GM12878 (cell line): ENCODE data around the gene RBM10. TPM values are rescaled to one million over a fixed set of nuclear protein-coding genes. Genes with fewer than 3 reads are reported as not detected.

Source experiments
- ATAC-seq: fragments of 200-7000 bp; cut with Tn5 transposase; 3 replicates; pipeline ENCODE4 v1.9.1; 2020; ENCODE audit warnings: mild to moderate bottlenecking, moderate library complexity
- BruUV-seq: library from RNA; stranded (reverse); fragments of 400-500 nt; replicated peaks from 2 replicates; lab custom pipeline; 2021; lab: Mats Ljungman, UMichigan
- CTCF ChIA-PET: fragments of 300-600 bp; sonication (Branson Sonifier 250); formaldehyde crosslinking; extraction: SDS; loops from one replicate; lab custom pipeline; 2021; ENCODE audit warnings: inconsistent platforms; lab: Yijun Ruan, JAX
- POLR2A ChIA-PET: fragments of 350-600 bp; formaldehyde crosslinking; extraction: SDS; loops from one replicate; lab custom pipeline; 2021; ENCODE audit warnings: inconsistent platforms; lab: Charles Lee
- RAD21 ChIA-PET: fragments of 300-600 bp; sonication (Branson Sonifier 250); formaldehyde crosslinking; loops from one replicate; lab custom pipeline; 2023; ENCODE audit warnings: antibody characterized with exemption; ENCODE audit not compliant: unreplicated experiment; lab: Charles Lee
- SMC1A ChIA-PET: fragments of 300-600 bp; sonication (Branson Sonifier 250); formaldehyde crosslinking; loops from one replicate; lab custom pipeline; 2023; ENCODE audit not compliant: unreplicated experiment, uncharacterized antibody; lab: Charles Lee
- DNase-seq: peaks from one replicate; pipeline ENCODE4 v3.0.0-alpha.2; 2011; ENCODE audit warnings: low read depth, low spot score
- FAIRE-seq: peaks from 3 replicates; lab custom pipeline; 2011; peaks lifted over from hg19 to GRCh38; lab: Jason Lieb, UNC
- H2AFZ ChIP-seq: 2 replicates; pipeline ENCODE4 v1.6.0; 2011; ENCODE audit warnings: low read depth, low read length, control low read depth; ENCODE audit not compliant: control insufficient read depth
- H3K27ac ChIP-seq: 2 replicates; pipeline ENCODE4 v1.5.1; 2011; ENCODE audit warnings: control low read depth; ENCODE audit not compliant: control insufficient read depth, insufficient read depth
- H3K27me3 ChIP-seq, 2 experiments: replicated peaks in 1 of 2; 2 replicates each; pipeline versions ENCODE4 v1.6.0 to v1.6.1; 2011; ENCODE audit warnings: low read length in 1 of 2; ENCODE audit not compliant: control insufficient read depth in 2 of 2, insufficient read depth in 2 of 2
- H3K36me3 ChIP-seq, 2 experiments: 2 replicates each; pipeline ENCODE4 v1.5.1; 2011; ENCODE audit warnings: low read length in 1 of 2; ENCODE audit not compliant: control insufficient read depth in 2 of 2, insufficient read depth in 2 of 2
- H3K4me1 ChIP-seq: 2 replicates; pipeline ENCODE4 v1.6.1; 2011; ENCODE audit warnings: mild to moderate bottlenecking, low read length, moderate library complexity, mixed read lengths; ENCODE audit not compliant: control insufficient read depth, insufficient read depth
- H3K4me2 ChIP-seq: 2 replicates; pipeline ENCODE4 v1.6.0; 2011; ENCODE audit warnings: control low read depth; ENCODE audit not compliant: control insufficient read depth, insufficient read depth
- H3K4me3 ChIP-seq: fragments of 200-600 bp; sonication (generic); 2 replicates; pipeline ENCODE4 v1.5.1; 2016
- H3K79me2 ChIP-seq: 2 replicates; pipeline ENCODE4 v1.6.0; 2011; ENCODE audit warnings: low read length; ENCODE audit not compliant: control insufficient read depth, insufficient read depth
- H3K9ac ChIP-seq: 2 replicates; pipeline ENCODE4 v1.8.0; 2011; ENCODE audit warnings: low read length, control low read depth, mixed read lengths; ENCODE audit not compliant: control insufficient read depth, insufficient read depth
- H3K9me3 ChIP-seq: replicated peaks from 3 replicates; pipeline ENCODE4 v1.5.1; 2011; ENCODE audit warnings: mild to moderate bottlenecking, low read length; ENCODE audit not compliant: control insufficient read depth, insufficient read depth
- H4K20me1 ChIP-seq: 2 replicates; pipeline ENCODE4 v1.6.0; 2011; ENCODE audit not compliant: control insufficient read depth, insufficient read depth
- BCL11A ChIP-seq: IDR thresholded peaks from 2 replicates; pipeline ENCODE4 v1.6.1; 2011; ENCODE audit warnings: low read depth, low read length
- FOS ChIP-seq: IDR thresholded peaks from 3 replicates; pipeline ENCODE4 v1.6.1; 2011; ENCODE audit warnings: borderline replicate concordance; ENCODE audit not compliant: insufficient read length; ENCODE audit errors: extremely low read depth
- HDAC6 ChIP-seq: fragments of 200-600 bp; sonication (generic); IDR thresholded peaks from one replicate; pipeline ENCODE4 v1.8.0; 2017; ENCODE audit warnings: antibody characterized with exemption; ENCODE audit not compliant: unreplicated experiment
- IKZF2 ChIP-seq, 2 experiments: fragments of 450-650 bp; IDR thresholded peaks; 2 replicates each; pipeline ENCODE4 v1.6.1; 2017; ENCODE audit warnings: mild to moderate bottlenecking in 2 of 2, moderate library complexity in 2 of 2
- IRF3 ChIP-seq: fragments of 450-650 bp; IDR thresholded peaks from 2 replicates; pipeline ENCODE4 v1.6.1; 2014; ENCODE audit warnings: mild to moderate bottlenecking
- NFIC ChIP-seq: IDR thresholded peaks from 2 replicates; pipeline ENCODE4 v1.6.1; 2012; ENCODE audit warnings: low read depth, mild to moderate bottlenecking, inconsistent platforms, low read length, moderate library complexity
- NFXL1 ChIP-seq: fragments of 450-650 bp; IDR thresholded peaks from 2 replicates; pipeline ENCODE4 v1.6.1; 2017; ENCODE audit warnings: antibody characterized with exemption, mild to moderate bottlenecking, borderline replicate concordance
- RELB ChIP-seq: fragments of 450-650 bp; IDR thresholded peaks from 2 replicates; pipeline ENCODE4 v1.6.1; 2017; ENCODE audit warnings: low read depth, mild to moderate bottlenecking, moderate library complexity
- RUNX3 ChIP-seq: IDR thresholded peaks from 2 replicates; pipeline ENCODE4 v1.6.1; 2012; ENCODE audit warnings: low read length, inconsistent platforms
- SIN3A ChIP-seq: IDR thresholded peaks from 2 replicates; pipeline ENCODE4 v1.6.1; 2012; ENCODE audit warnings: low read depth, low read length, improper control_type of control experiment
- SREBF2 ChIP-seq: IDR thresholded peaks from 2 replicates; pipeline ENCODE4 v1.6.1; 2012; ENCODE audit warnings: mild to moderate bottlenecking, low read length
- USF1 ChIP-seq: IDR thresholded peaks from 2 replicates; pipeline ENCODE4 v1.6.1; 2011; ENCODE audit warnings: borderline replicate concordance, low read depth, mild to moderate bottlenecking, moderate library complexity, mixed read lengths, low read length; ENCODE audit not compliant: insufficient read depth; ENCODE audit errors: extremely low read length
- ZBTB11 ChIP-seq: fragments of 450-650 bp; formaldehyde crosslinking; IDR thresholded peaks from 2 replicates; pipeline ENCODE4 v1.5.0; 2022; ENCODE audit warnings: mild to moderate bottlenecking, missing genetic modification characterization
- ZNF592 ChIP-seq: fragments of 450-650 bp; IDR thresholded peaks from 2 replicates; pipeline ENCODE4 v1.6.1; 2017; ENCODE audit warnings: mild to moderate bottlenecking, moderate library complexity
- whole genome bisulfite sequencing: methylation state at CpG from one replicate; pipeline ENCODE4 v1.1.6; 2016; ENCODE audit warnings: low lambda C conversion rate; ENCODE audit not compliant: insufficient replicate concordance, insufficient coverage; ENCODE audit errors: missing lambda C conversion rate; 5-methylcytosine and 5-hydroxymethylcytosine counted together
- in situ Hi-C: fragments of 300-500 bp; cut with MboI; formaldehyde crosslinking; loops from 9 replicates; pipeline ENCODE4 v1.14.3; 2018; ENCODE audit warnings: mixed read lengths
- intact Hi-C: fragments of 100-400 bp; cut with micrococcal nuclease; formaldehyde crosslinking; loops from one replicate; pipeline ENCODE4 v1.14.2; 2022; ENCODE audit not compliant: unreplicated experiment
- polyA plus RNA-seq, 11 experiments: library from polyadenylated mRNA; depleted of rRNA in 4 of 11; unstranded in 6 of 11; stranded (reverse) in 5 of 11; fragments of >200 nt; fragmentation: Nextera tagmentation in 4 of 11; fragmentation: Illumina TruSeq in 1 of 11; extraction: Ambion mirVana in 4 of 11; extraction: Trizol in 1 of 11; gene quantifications; 1 replicate in 1 of 11; 2 replicates in 10 of 11; pipeline versions ENCODE4 v1.2.1 to v1.2.3, GENCODE V29; 2011 to 2016; ENCODE audit warnings: inconsistent platforms in 2 of 11, missing spikeins in 2 of 11, low read depth in 1 of 11
- total RNA-seq, 4 experiments: library from RNA; depleted of rRNA in 3 of 4; stranded (reverse); fragments of >200 nt in 3 of 4; fragmentation: Illumina TruSeq in 1 of 4; extraction: Trizol in 1 of 4; gene quantifications; 2 replicates each; pipeline versions ENCODE4 v1.2.1 to v1.2.3, GENCODE V29; 2013 to 2021

RBM10 gene
- total and polyA plus RNA-seq, 10 of the 15 experiments (the other 5 are each of a cell fraction or from before 2014, with no cell fraction given) = 1.4 to 60.0 (median 29.8) TPM

GRCh38 chrX:47226071-47226470 is 81.0 kb downstream of the RBM10 start:
- ChIA-PET SMC1A (no interaction called here), CTCF (no interaction called here), POLR2A (no interaction called here), RAD21 (no interaction called here)
- Histone ChIP-seq H3K4me1 (no peaks in the 10 kb centered on the region), H3K79me2 (peaks cover 13% of the 10 kb centered on the region), H3K9me3 (no peaks in the 10 kb centered on the region), H3K36me3 (peaks cover 29 to 30% of the 10 kb centered on the region in 2 experiments; a peak in 3 of 4 replicates), H3K4me3 (no peak overlapping the region), H2AFZ (no peak overlapping the region)
- 94% methylated on average over 6 of the region's 6 CpGs for WGBS
- ATAC-seq (no peak), DNase-seq (no peak)
- in situ Hi-C loops = no loop called here
- intact Hi-C loops = no loop called here
- BruUV-seq = no TSS peak
- TF ChIP-seq SREBF2 = no peak
- no peak for TF ChIP-seq RUNX3
- no peak for TF ChIP-seq IRF3
- no peak for TF ChIP-seq RELB
- TF ChIP-seq NFIC = no peak
- no peak for TF ChIP-seq ZNF592
- TF ChIP-seq FOS = no peak
- no peak for TF ChIP-seq NFXL1
- TF ChIP-seq ZBTB11 (CRISPR knock-in tag) = no peak
- no peak for TF ChIP-seq HDAC6
- TF ChIP-seq BCL11A = no peak
- TF ChIP-seq SIN3A = no peak
- TF ChIP-seq IKZF2 (IDR thresholded peaks at IDR 0.05) = no peak
- no peak for TF ChIP-seq USF1
- TF ChIP-seq, all 136 proteins: peak for 0
- Histone ChIP-seq H3K9ac (no peak overlapping the region), H3K27ac (no peak overlapping the region), H4K20me1 (peaks cover 11% of the 10 kb centered on the region), H3K27me3 (no peaks in the 10 kb centered on the region), H3K4me2 (no peak overlapping the region)
- FAIRE-seq = no peak
